ENCODE measurements around the gene CAB39L. TPM values are rescaled to one million over a fixed set of nuclear protein-coding genes. Genes with fewer than 3 reads are reported as not detected.

CAB39L gene
- total and polyA plus RNA-seq, 2 of the 13 experiments (the other 11 are each of a cell fraction or from before 2014, with no cell fraction given), result 3.1 to 6.1 TPM

DNA sequence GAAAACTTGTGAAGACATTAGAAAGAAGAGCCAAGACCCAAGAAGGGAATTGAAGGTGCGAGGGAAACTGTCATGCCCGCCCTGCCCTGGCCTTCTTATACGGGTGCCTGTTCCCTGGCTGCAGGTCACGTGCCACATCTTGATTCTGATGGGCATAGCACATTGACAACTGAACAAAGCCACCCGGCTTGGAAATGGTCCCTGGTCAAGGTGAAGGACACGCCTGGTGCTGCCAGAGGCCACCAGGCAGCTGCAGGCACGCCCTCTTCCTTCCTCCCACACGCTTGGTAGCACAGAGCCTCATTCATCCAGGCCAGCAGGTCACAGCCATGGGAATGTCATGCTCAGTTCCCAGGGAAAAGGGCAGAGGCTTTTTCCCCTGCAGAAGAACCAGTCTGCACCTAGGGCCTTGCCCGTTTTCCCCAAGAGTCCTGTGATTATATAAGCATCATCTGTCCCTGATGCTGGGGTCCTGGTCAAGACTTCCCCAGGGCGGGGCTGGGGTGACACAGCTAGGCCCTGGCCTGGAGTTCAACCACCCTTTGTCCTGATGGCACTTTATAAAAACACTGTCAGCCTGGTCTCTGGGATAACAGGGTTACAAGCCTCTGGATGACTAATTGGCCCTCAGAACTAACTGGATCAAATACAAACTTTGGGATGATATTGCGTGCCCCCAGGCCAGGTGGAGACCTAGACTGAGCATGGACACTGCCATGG, 140.2 kb downstream of the CAB39L start (continued):
- TF ChIP-seq RXRB (CRISPR knock-in tag; IDR thresholded peaks at IDR 0.05; ENCODE audit: borderline replicate concordance) (peak; percentile 93), RBM39 (IDR thresholded peaks at IDR 0.05; ENCODE audit: low read depth, low read length, poor library complexity, severe bottlenecking) (no peak), ZNF253 (CRISPR knock-in tag; IDR thresholded peaks at IDR 0.05; ENCODE audit: borderline replicate concordance) (no peak), ZZZ3 (CRISPR knock-in tag; IDR thresholded peaks at IDR 0.05; ENCODE audit: borderline replicate concordance) (0 out of 2 replicates have a peak, but pooled peaks have one; percentile 23)
- TF ChIP-seq, protein P1, sequence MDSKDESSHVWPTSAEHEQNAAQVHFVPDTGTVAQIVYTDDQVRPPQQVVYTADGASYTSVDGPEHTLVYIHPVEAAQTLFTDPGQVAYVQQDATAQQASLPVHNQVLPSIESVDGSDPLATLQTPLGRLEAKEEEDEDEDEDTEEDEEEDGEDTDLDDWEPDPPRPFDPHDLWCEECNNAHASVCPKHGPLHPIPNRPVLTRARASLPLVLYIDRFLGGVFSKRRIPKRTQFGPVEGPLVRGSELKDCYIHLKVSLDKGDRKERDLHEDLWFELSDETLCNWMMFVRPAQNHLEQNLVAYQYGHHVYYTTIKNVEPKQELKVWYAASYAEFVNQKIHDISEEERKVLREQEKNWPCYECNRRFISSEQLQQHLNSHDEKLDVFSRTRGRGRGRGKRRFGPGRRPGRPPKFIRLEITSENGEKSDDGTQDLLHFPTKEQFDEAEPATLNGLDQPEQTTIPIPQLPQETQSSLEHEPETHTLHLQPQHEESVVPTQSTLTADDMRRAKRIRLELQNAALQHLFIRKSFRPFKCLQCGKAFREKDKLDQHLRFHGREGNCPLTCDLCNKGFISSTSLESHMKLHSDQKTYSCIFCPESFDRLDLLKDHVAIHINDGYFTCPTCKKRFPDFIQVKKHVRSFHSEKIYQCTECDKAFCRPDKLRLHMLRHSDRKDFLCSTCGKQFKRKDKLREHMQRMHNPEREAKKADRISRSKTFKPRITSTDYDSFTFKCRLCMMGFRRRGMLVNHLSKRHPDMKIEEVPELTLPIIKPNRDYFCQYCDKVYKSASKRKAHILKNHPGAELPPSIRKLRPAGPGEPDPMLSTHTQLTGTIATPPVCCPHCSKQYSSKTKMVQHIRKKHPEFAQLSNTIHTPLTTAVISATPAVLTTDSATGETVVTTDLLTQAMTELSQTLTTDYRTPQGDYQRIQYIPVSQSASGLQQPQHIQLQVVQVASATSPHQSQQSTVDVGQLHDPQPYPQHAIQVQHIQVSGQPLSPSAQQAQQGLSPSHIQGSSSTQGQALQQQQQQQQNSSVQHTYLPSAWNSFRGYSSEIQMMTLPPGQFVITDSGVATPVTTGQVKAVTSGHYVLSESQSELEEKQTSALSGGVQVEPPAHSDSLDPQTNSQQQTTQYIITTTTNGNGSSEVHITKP (CRISPR knock-in tag; IDR thresholded peaks at IDR 0.05; ENCODE audit: low read depth), result no peak
- TF ChIP-seq, protein P2, sequence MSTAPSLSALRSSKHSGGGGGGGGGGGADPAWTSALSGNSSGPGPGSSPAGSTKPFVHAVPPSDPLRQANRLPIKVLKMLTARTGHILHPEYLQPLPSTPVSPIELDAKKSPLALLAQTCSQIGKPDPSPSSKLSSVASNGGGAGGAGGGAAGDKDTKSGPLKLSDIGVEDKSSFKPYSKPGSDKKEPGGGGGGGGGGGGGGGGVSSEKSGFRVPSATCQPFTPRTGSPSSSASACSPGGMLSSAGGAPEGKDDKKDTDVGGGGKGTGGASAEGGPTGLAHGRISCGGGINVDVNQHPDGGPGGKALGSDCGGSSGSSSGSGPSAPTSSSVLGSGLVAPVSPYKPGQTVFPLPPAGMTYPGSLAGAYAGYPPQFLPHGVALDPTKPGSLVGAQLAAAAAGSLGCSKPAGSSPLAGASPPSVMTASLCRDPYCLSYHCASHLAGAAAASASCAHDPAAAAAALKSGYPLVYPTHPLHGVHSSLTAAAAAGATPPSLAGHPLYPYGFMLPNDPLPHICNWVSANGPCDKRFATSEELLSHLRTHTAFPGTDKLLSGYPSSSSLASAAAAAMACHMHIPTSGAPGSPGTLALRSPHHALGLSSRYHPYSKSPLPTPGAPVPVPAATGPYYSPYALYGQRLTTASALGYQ (CRISPR knock-in tag; IDR thresholded peaks at IDR 0.05), result peak; percentile 51; the same call in 1 of the 2 replicates
- TF ChIP-seq, protein P3, sequence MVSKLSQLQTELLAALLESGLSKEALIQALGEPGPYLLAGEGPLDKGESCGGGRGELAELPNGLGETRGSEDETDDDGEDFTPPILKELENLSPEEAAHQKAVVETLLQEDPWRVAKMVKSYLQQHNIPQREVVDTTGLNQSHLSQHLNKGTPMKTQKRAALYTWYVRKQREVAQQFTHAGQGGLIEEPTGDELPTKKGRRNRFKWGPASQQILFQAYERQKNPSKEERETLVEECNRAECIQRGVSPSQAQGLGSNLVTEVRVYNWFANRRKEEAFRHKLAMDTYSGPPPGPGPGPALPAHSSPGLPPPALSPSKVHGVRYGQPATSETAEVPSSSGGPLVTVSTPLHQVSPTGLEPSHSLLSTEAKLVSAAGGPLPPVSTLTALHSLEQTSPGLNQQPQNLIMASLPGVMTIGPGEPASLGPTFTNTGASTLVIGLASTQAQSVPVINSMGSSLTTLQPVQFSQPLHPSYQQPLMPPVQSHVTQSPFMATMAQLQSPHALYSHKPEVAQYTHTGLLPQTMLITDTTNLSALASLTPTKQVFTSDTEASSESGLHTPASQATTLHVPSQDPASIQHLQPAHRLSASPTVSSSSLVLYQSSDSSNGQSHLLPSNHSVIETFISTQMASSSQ (IDR thresholded peaks at IDR 0.05; ENCODE audit: low read depth), result no peak
- TF ChIP-seq, protein P3 (CRISPR knock-in tag; IDR thresholded peaks at IDR 0.05; ENCODE audit: borderline replicate concordance), result peak; percentile 70; the same call in 1 of the 2 replicates
- TF ChIP-seq, protein P4, sequence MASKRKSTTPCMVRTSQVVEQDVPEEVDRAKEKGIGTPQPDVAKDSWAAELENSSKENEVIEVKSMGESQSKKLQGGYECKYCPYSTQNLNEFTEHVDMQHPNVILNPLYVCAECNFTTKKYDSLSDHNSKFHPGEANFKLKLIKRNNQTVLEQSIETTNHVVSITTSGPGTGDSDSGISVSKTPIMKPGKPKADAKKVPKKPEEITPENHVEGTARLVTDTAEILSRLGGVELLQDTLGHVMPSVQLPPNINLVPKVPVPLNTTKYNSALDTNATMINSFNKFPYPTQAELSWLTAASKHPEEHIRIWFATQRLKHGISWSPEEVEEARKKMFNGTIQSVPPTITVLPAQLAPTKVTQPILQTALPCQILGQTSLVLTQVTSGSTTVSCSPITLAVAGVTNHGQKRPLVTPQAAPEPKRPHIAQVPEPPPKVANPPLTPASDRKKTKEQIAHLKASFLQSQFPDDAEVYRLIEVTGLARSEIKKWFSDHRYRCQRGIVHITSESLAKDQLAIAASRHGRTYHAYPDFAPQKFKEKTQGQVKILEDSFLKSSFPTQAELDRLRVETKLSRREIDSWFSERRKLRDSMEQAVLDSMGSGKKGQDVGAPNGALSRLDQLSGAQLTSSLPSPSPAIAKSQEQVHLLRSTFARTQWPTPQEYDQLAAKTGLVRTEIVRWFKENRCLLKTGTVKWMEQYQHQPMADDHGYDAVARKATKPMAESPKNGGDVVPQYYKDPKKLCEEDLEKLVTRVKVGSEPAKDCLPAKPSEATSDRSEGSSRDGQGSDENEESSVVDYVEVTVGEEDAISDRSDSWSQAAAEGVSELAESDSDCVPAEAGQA (IDR thresholded peaks at IDR 0.05; ENCODE audit: low read depth), result no peak
- TF ChIP-seq, protein P4 (CRISPR knock-in tag; IDR thresholded peaks at IDR 0.05; ENCODE audit: borderline replicate concordance), result no peak

Measured in HepG2 (cell line).